H1 (cell line): ENCODE measurements around the gene ACTN4. TPM values are rescaled to one million over a fixed set of nuclear protein-coding genes. Genes with fewer than 3 reads are reported as not detected.

ENCODE experiments used
- CTCF ChIA-PET: fragments of 300-600 bp; sonication (Branson Sonifier 250); formaldehyde crosslinking; loops from one replicate; lab custom pipeline; 2021; ENCODE audit not compliant: partially characterized antibody; lab: Charles Lee
- POLR2A ChIA-PET: fragments of 300-600 bp; sonication (Branson Sonifier 250); formaldehyde crosslinking; loops from one replicate; lab custom pipeline; 2021; ENCODE audit warnings: inconsistent platforms; ENCODE audit not compliant: partially characterized antibody; lab: Charles Lee
- DNase-seq, 2 experiments: peaks; one replicate each; pipeline versions ENCODE4 v3.0.0 to v3.0.0-alpha.2; 2010 to 2022; ENCODE audit warnings: low spot score in 2 of 2, low read depth in 1 of 2, mixed read lengths in 1 of 2
- FAIRE-seq: peaks from 2 replicates; lab custom pipeline; 2011; peaks lifted over from hg19 to GRCh38; lab: Jason Lieb, UNC
- H2AFZ ChIP-seq: 2 replicates; pipeline ENCODE4 v1.8.1; 2012; ENCODE audit warnings: low read length, inconsistent platforms
- H2AK5ac ChIP-seq: 2 replicates; pipeline ENCODE4 v1.6.1; 2013; ENCODE audit warnings: low read depth, low read length
- H2BK120ac ChIP-seq: replicated peaks from 2 replicates; pipeline ENCODE3; 2013; ENCODE audit warnings: low read depth, low read length, inconsistent platforms
- H2BK12ac ChIP-seq: 2 replicates; pipeline ENCODE4 v1.6.1; 2013; ENCODE audit warnings: low read depth, low read length
- H2BK15ac ChIP-seq: 2 replicates; pipeline ENCODE4 v1.6.1; 2013; ENCODE audit warnings: low read length
- H2BK20ac ChIP-seq: 2 replicates; pipeline ENCODE4 v1.6.1; 2013; ENCODE audit warnings: low read length
- H2BK5ac ChIP-seq: 2 replicates; pipeline ENCODE4 v1.6.1; 2013; ENCODE audit warnings: low read depth, low read length
- H3K14ac ChIP-seq: 2 replicates; pipeline ENCODE4 v1.6.1; 2013; ENCODE audit warnings: inconsistent platforms; ENCODE audit not compliant: insufficient read length
- H3K18ac ChIP-seq: 2 replicates; pipeline ENCODE4 v1.6.1; 2013; ENCODE audit warnings: low read length; ENCODE audit errors: extremely low read depth
- H3K23ac ChIP-seq: 2 replicates; pipeline ENCODE4 v1.6.1; 2013; ENCODE audit warnings: inconsistent platforms; ENCODE audit not compliant: insufficient read length
- H3K23me2 ChIP-seq: 2 replicates; pipeline ENCODE4 v1.6.1; 2013; ENCODE audit warnings: low read depth, low read length
- H3K27ac ChIP-seq: 2 replicates; pipeline ENCODE4 v1.6.1; 2011; ENCODE audit warnings: low read depth, low read length, inconsistent platforms
- H3K27me3 ChIP-seq, 4 experiments: replicated peaks in 1 of 4; 1 replicate in 1 of 4; 2 replicates in 3 of 4; pipeline versions ENCODE4 v1.6.1 to v1.8.1; 2011 to 2013; ENCODE audit warnings: low read length in 3 of 4, mild to moderate bottlenecking in 3 of 4, inconsistent platforms in 2 of 4, mixed read lengths in 2 of 4, moderate library complexity in 1 of 4; ENCODE audit not compliant: control insufficient read depth in 3 of 4, insufficient read depth in 3 of 4; ENCODE audit errors: extremely low read depth in 1 of 4
- H3K36me3 ChIP-seq, 4 experiments: 2 replicates each; pipeline versions ENCODE4 v1.6.1 to v1.8.1; 2011 to 2013; ENCODE audit warnings: mild to moderate bottlenecking in 4 of 4, low read length in 3 of 4, moderate library complexity in 2 of 4, control low read depth in 1 of 4, inconsistent platforms in 1 of 4; ENCODE audit not compliant: insufficient read depth in 4 of 4, control insufficient read depth in 2 of 4
- H3K4ac ChIP-seq: replicated peaks from 2 replicates; pipeline ENCODE3; 2013; ENCODE audit warnings: low read length, low read depth, mixed read lengths, inconsistent platforms; ENCODE audit not compliant: insufficient read length
- H3K4me1 ChIP-seq, 4 experiments: replicated peaks in 1 of 4; 1 replicate in 1 of 4; 2 replicates in 3 of 4; pipeline versions ENCODE4 v1.6.1 to v1.8.1; 2011 to 2013; ENCODE audit warnings: low read length in 3 of 4, inconsistent platforms in 2 of 4, mixed read lengths in 1 of 4; ENCODE audit not compliant: insufficient read depth in 4 of 4, control insufficient read depth in 3 of 4
- H3K4me2 ChIP-seq, 2 experiments: 2 replicates each; pipeline versions ENCODE4 v1.6.1 to v1.8.1; 2011 to 2013; ENCODE audit warnings: low read depth in 2 of 2, low read length in 2 of 2, control low read depth in 1 of 2, inconsistent platforms in 1 of 2, mild to moderate bottlenecking in 1 of 2; ENCODE audit not compliant: insufficient read depth in 1 of 2
- H3K4me3 ChIP-seq, 4 experiments: fragments of 200-600, 300-600 bp in 1 of 4; sonication (generic), shearing (Covaris generic), sonication (Bioruptor Twin) in 1 of 4; 2 replicates each; pipeline versions ENCODE4 v1.5.1 to v1.8.1; 2011 to 2016; ENCODE audit warnings: low read length in 4 of 4, low read depth in 3 of 4, control low read depth in 2 of 4, inconsistent platforms in 2 of 4, mild to moderate bottlenecking in 2 of 4, mixed read lengths in 1 of 4, moderate library complexity in 1 of 4; ENCODE audit not compliant: insufficient read depth in 2 of 4; ENCODE audit errors: extremely low read depth in 1 of 4
- H3K56ac ChIP-seq: replicated peaks from 2 replicates; pipeline ENCODE3; 2013; ENCODE audit warnings: low read depth, mild to moderate bottlenecking, mixed read lengths, low read length, inconsistent platforms; ENCODE audit not compliant: insufficient read length
- H3K79me1 ChIP-seq: 2 replicates; pipeline ENCODE4 v1.6.1; 2013; ENCODE audit warnings: low read depth, low read length, control low read depth
- H3K79me2 ChIP-seq, 2 experiments: 2 replicates each; pipeline versions ENCODE4 v1.6.1 to v1.8.1; 2012 to 2013; ENCODE audit warnings: low read length in 2 of 2, mild to moderate bottlenecking in 2 of 2, inconsistent platforms in 1 of 2; ENCODE audit not compliant: insufficient read depth in 2 of 2, control insufficient read depth in 1 of 2
- H3K9ac ChIP-seq, 4 experiments: replicated peaks in 1 of 4; 1 replicate in 1 of 4; 2 replicates in 3 of 4; pipeline versions ENCODE4 v1.6.1 to v1.8.1; 2011 to 2013; ENCODE audit warnings: low read depth in 3 of 4, low read length in 3 of 4, control low read depth in 2 of 4, mild to moderate bottlenecking in 2 of 4, moderate library complexity in 2 of 4, inconsistent platforms in 1 of 4; ENCODE audit errors: extremely low read depth in 1 of 4
- H3K9me3 ChIP-seq, 2 experiments: 2 replicates each; pipeline versions ENCODE4 v1.6.1 to v1.8.1; 2012 to 2013; ENCODE audit warnings: mild to moderate bottlenecking in 2 of 2, moderate library complexity in 2 of 2, control low read depth in 1 of 2, inconsistent platforms in 1 of 2, low read depth in 1 of 2, low read length in 1 of 2, mixed read lengths in 1 of 2; ENCODE audit not compliant: insufficient read depth in 2 of 2
- H4K20me1 ChIP-seq, 2 experiments: replicated peaks in 1 of 2; 2 replicates each; pipeline versions ENCODE3 to v1.8.1; 2011 to 2013; ENCODE audit warnings: inconsistent platforms in 2 of 2, low read length in 2 of 2, mild to moderate bottlenecking in 1 of 2; ENCODE audit not compliant: insufficient read depth in 2 of 2, control insufficient read depth in 1 of 2
- H4K5ac ChIP-seq: 2 replicates; pipeline ENCODE4 v1.6.1; 2013; ENCODE audit warnings: low read length, low read depth, mixed read lengths, inconsistent platforms; ENCODE audit not compliant: insufficient read length
- H4K8ac ChIP-seq: 2 replicates; pipeline ENCODE4 v1.8.0; 2013; ENCODE audit warnings: mild to moderate bottlenecking, moderate library complexity, low read length, inconsistent platforms; ENCODE audit not compliant: insufficient read depth; ENCODE audit errors: extremely low read depth
- H4K91ac ChIP-seq: replicated peaks from 2 replicates; pipeline ENCODE3; 2013; ENCODE audit warnings: low read length, mixed read lengths, inconsistent platforms; ENCODE audit not compliant: insufficient read length
- CTBP2 ChIP-seq: IDR thresholded peaks from 2 replicates; pipeline ENCODE4 v1.7.0; 2011; ENCODE audit warnings: borderline replicate concordance, mild to moderate bottlenecking, moderate library complexity, mixed read lengths, low read length; ENCODE audit not compliant: insufficient read depth, insufficient read length
- POU5F1 ChIP-seq: IDR thresholded peaks from 2 replicates; pipeline ENCODE4 v1.6.1; 2011; ENCODE audit warnings: low read depth, mild to moderate bottlenecking, low read length, moderate library complexity
- TBP ChIP-seq: IDR thresholded peaks from 2 replicates; pipeline ENCODE4 v1.6.1; 2011; ENCODE audit warnings: low read depth, low read length, improper control_type of control experiment
- WGBS, 2 experiments: shearing (Covaris generic) in 1 of 2; methylation state at CpG; one replicate each; pipeline versions ENCODE4 v1.1.6 to v1.1.7; 2013 to 2015; ENCODE audit warnings: low lambda C conversion rate in 2 of 2, mixed read lengths in 2 of 2, inconsistent platforms in 1 of 2, low coverage in 1 of 2, missing lambda C conversion rate in 1 of 2; ENCODE audit not compliant: insufficient replicate concordance in 2 of 2, insufficient coverage in 1 of 2, insufficient read length in 1 of 2; ENCODE audit errors: extremely low coverage in 1 of 2, missing lambda C conversion rate in 1 of 2; 5-methylcytosine and 5-hydroxymethylcytosine counted together
- polyA plus RNA-seq, 7 experiments: library from polyadenylated mRNA; depleted of rRNA in 3 of 7; stranded (reverse) in 5 of 7; unstranded in 2 of 7; fragments of >200 nt in 5 of 7; fragments of 200-250 nt in 2 of 7; gene quantifications; 1 replicate in 5 of 7; 2 replicates in 1 of 7; 4 replicates in 1 of 7; pipeline versions ENCODE4 v1.2.1 to v1.2.3, GENCODE V29; 2011 to 2013; ENCODE audit warnings: missing spikeins in 2 of 7, mixed read lengths in 2 of 7
- total RNA-seq: library from RNA; stranded (reverse); fragmentation: NEBNext Ultra II Directional; extraction: Animal tissue kit (Norgen Biotek cat#: 25700); gene quantifications from 2 replicates; pipeline ENCODE4 v1.2.1, GENCODE V29; 2021
- TF ChIP-seq, protein P1 (sequence below), 3 experiments: IDR thresholded peaks; 1 replicate in 2 of 3; 2 replicates in 1 of 3; pipeline versions ENCODE4 v1.5.1 to v1.6.1; 2011; ENCODE audit warnings: low read length in 3 of 3, mild to moderate bottlenecking in 3 of 3, inconsistent platforms in 2 of 3, low read depth in 1 of 3, moderate library complexity in 1 of 3; ENCODE audit not compliant: insufficient read depth in 1 of 3; ENCODE audit errors: control extremely low read depth in 1 of 3

The ACTN4 gene
- total and polyA plus RNA-seq, 2 of the 8 experiments (the other 6 are each of a cell fraction or from before 2014, with no cell fraction given) = 211 to 520 TPM

DNA sequence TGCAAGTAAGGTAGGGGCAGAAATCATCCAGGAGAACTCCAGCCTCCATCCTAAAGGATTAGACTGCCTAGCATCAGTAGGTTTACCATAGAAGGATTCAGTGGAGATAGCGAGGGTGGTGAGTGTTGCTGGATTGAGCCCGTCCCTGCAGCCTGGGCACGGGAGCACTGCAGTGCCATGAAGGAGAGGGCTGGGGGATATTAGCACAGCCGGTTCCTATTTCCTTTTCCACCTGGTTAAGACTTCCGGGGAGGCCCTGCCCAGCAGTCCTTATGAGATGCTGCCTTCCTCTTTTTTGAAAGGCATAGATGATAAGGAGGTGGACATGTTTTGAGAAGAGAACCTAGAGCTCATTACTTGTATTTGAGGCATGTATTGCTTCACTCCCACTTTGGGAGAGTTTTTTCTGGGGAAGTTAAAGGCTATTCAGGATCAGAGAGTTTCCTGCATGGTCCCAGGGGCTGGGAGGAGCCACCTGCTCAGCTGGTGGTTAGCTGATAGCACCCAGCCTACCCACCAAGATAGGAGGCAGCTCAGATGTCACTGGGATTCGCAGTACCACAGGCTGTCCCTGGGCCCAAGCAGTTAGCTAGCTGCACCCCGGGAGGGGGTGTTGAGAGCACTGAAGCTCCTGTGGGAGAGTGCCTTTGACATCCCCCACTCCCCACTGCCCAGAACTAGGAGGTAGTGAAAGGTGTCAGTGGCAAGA is 17.2 kb downstream of the ACTN4 start:
- peak overlapping the region; percentile 88 for H3K18ac ChIP-seq
- no peaks in the 10 kb centered on the region for H3K9me3 ChIP-seq
- ChIA-PET POLR2A (interaction anchor here (0.8 to 21.5 kb wide), 9 partner anchors 7 to 187 kb away, joined by 3 to 495 read pairs (median 5); partner anchors contain the start of genes ACTN4 and MAP4K1), CTCF (interaction anchor here (0.6 to 1.4 kb wide), 4 partner anchors 8 to 70 kb away, joined by 3 to 4 read pairs (median 3); partner anchors contain the start of gene ACTN4)
- peaks cover 37 to 69% (median 53%) of the 10 kb centered on the region in 4 experiments for H3K4me1 ChIP-seq
- DNase-seq = no peak
- H4K5ac ChIP-seq = no peak overlapping the region
- no peak overlapping the region for H3K56ac ChIP-seq
- H3K4ac ChIP-seq = no peak overlapping the region
- no peak overlapping the region for H4K8ac ChIP-seq
- H3K27me3 ChIP-seq = no peaks in the 10 kb centered on the region
- H3K23me2 ChIP-seq = no peaks in the 10 kb centered on the region; the same call in 1 of the 2 replicates
- H4K20me1 ChIP-seq = peaks cover 6 to 37% of the 10 kb centered on the region in 2 experiments
- no peak overlapping the region for H3K14ac ChIP-seq
- H3K79me2 ChIP-seq = peaks cover 18 to 91% of the 10 kb centered on the region in 2 experiments
- peak overlapping the region; percentile 24 for H2BK20ac ChIP-seq
- no peak overlapping the region for H2BK120ac ChIP-seq
- H4K91ac ChIP-seq = peak overlapping the region; percentile 31
- H2AFZ ChIP-seq = no peak overlapping the region
- FAIRE-seq = no peak
- H3K4me3 ChIP-seq = no peak overlapping the region
- peak overlapping the region; percentile 55 for H2AK5ac ChIP-seq
- peak overlapping the region; percentile 82 for H2BK12ac ChIP-seq
- H2BK15ac ChIP-seq = 0 out of 2 replicates have a peak overlapping the region, but pooled peaks have one; percentile 82
- H3K79me1 ChIP-seq = peaks cover 35% of the 10 kb centered on the region
- H3K9ac ChIP-seq = 0 out of 7 replicates have a peak overlapping the region, but pooled peaks of 1 of the 4 experiments have one; percentile 62
- H3K36me3 ChIP-seq = peaks cover 0 to 5% (median 0%) of the 10 kb centered on the region in 4 experiments; a peak in 1 of 8 replicates
- H3K4me2 ChIP-seq = peak overlapping the region; percentile 59 to 61; a peak in 3 of 4 replicates
- no peak overlapping the region for H3K23ac ChIP-seq
- TF ChIP-seq CTBP2 (no peak), POU5F1 (no peak), TBP (peak; percentile 13; the same call in 1 of the 2 replicates)
- TF ChIP-seq, protein P1, sequence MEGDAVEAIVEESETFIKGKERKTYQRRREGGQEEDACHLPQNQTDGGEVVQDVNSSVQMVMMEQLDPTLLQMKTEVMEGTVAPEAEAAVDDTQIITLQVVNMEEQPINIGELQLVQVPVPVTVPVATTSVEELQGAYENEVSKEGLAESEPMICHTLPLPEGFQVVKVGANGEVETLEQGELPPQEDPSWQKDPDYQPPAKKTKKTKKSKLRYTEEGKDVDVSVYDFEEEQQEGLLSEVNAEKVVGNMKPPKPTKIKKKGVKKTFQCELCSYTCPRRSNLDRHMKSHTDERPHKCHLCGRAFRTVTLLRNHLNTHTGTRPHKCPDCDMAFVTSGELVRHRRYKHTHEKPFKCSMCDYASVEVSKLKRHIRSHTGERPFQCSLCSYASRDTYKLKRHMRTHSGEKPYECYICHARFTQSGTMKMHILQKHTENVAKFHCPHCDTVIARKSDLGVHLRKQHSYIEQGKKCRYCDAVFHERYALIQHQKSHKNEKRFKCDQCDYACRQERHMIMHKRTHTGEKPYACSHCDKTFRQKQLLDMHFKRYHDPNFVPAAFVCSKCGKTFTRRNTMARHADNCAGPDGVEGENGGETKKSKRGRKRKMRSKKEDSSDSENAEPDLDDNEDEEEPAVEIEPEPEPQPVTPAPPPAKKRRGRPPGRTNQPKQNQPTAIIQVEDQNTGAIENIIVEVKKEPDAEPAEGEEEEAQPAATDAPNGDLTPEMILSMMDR (IDR thresholded peaks at IDR 0.05; ENCODE audit: control extremely low read depth in 1 of 3, insufficient read depth in 1 of 3, low read depth in 1 of 3, low read length in 3 of 3) = no peak
- H2BK5ac ChIP-seq = peak overlapping the region; percentile 96
- WGBS, 2 experiments = 62% methylated on average over 7 of the region's 7 CpGs; no CpG with 5 or more reads in 1 of the 2 experiments
- H3K27ac ChIP-seq = peak overlapping the region; percentile 84; the same call in 1 of the 2 replicates
